ENCODE data around the gene ZNF536. TPM values are rescaled to one million over a fixed set of nuclear protein-coding genes. Genes with fewer than 3 reads are reported as not detected.

Gene ZNF536
- total RNA-seq, 1 donor: not detected

GRCh38 chr19:30425885-30426838 lies 54.0 kb downstream of the ZNF536 start:
- no peaks in the 10 kb centered on the region for H3K9me3 ChIP-seq (ENCODE audit: low read depth, low read length)
- no peaks in the 10 kb centered on the region for H3K27me3 ChIP-seq (ENCODE audit: insufficient read depth, low read length)
- H3K4me1 ChIP-seq (ENCODE audit: insufficient read depth, low read length): no peaks in the 10 kb centered on the region
- H3K4me3 ChIP-seq (ENCODE audit: low read length): no peak overlapping the region

- no peaks in the 10 kb centered on the region for H3K9me3 ChIP-seq (ENCODE audit: low read depth, low read length)
- H3K4me1 ChIP-seq (ENCODE audit: insufficient read depth, low read length): no peaks in the 10 kb centered on the region
- no peaks in the 10 kb centered on the region for H3K27me3 ChIP-seq (ENCODE audit: insufficient read depth, low read length)
- no peak overlapping the region for H3K4me3 ChIP-seq (ENCODE audit: low read length)
Measured at GRCh38 chr19:30426864-30427263, 54.7 kb downstream of the ZNF536 start.

GRCh38 chr19:30428092-30428680 lies 56.0 kb downstream of the ZNF536 start:
- Histone ChIP-seq H3K27me3 (ENCODE audit: insufficient read depth, low read length) (no peaks in the 10 kb centered on the region), H3K4me3 (ENCODE audit: low read length) (no peak overlapping the region), H3K4me1 (ENCODE audit: insufficient read depth, low read length) (no peaks in the 10 kb centered on the region), H3K9me3 (ENCODE audit: low read depth, low read length) (no peaks in the 10 kb centered on the region)

- Histone ChIP-seq H3K4me1 (ENCODE audit: insufficient read depth, low read length) (no peaks in the 10 kb centered on the region), H3K27me3 (ENCODE audit: insufficient read depth, low read length) (no peaks in the 10 kb centered on the region), H3K4me3 (ENCODE audit: low read length) (no peak overlapping the region), H3K9me3 (ENCODE audit: low read depth, low read length) (no peaks in the 10 kb centered on the region)
Measured at GRCh38 chr19:30428844-30429243, 56.7 kb downstream of the ZNF536 start.

GRCh38 chr19:30430206-30430734 lies 58.1 kb downstream of the ZNF536 start:
- no peaks in the 10 kb centered on the region for H3K4me1 ChIP-seq (ENCODE audit: insufficient read depth, low read length)
- no peaks in the 10 kb centered on the region for H3K9me3 ChIP-seq (ENCODE audit: low read depth, low read length)
- H3K27me3 ChIP-seq (ENCODE audit: insufficient read depth, low read length): no peaks in the 10 kb centered on the region
- H3K4me3 ChIP-seq (ENCODE audit: low read length): no peak overlapping the region

- no peaks in the 10 kb centered on the region for H3K4me1 ChIP-seq (ENCODE audit: insufficient read depth, low read length)
- H3K27me3 ChIP-seq (ENCODE audit: insufficient read depth, low read length): no peaks in the 10 kb centered on the region
- no peaks in the 10 kb centered on the region for H3K9me3 ChIP-seq (ENCODE audit: low read depth, low read length)
- H3K4me3 ChIP-seq (ENCODE audit: low read length): no peak overlapping the region
Measured at GRCh38 chr19:30431591-30431990, 59.4 kb downstream of the ZNF536 start.

GRCh38 chr19:30434797-30435594 lies 62.8 kb downstream of the ZNF536 start:
- H3K9me3 ChIP-seq (ENCODE audit: low read depth, low read length): no peaks in the 10 kb centered on the region
- H3K27me3 ChIP-seq (ENCODE audit: insufficient read depth, low read length): no peaks in the 10 kb centered on the region
- H3K4me3 ChIP-seq (ENCODE audit: low read length): no peak overlapping the region
- no peaks in the 10 kb centered on the region for H3K4me1 ChIP-seq (ENCODE audit: insufficient read depth, low read length)

GRCh38 chr19:30437869-30438268 lies 65.7 kb downstream of the ZNF536 start:
- H3K4me1 ChIP-seq (ENCODE audit: insufficient read depth, low read length): no peaks in the 10 kb centered on the region
- no peaks in the 10 kb centered on the region for H3K9me3 ChIP-seq (ENCODE audit: low read depth, low read length)
- no peak overlapping the region for H3K4me3 ChIP-seq (ENCODE audit: low read length)
- no peaks in the 10 kb centered on the region for H3K27me3 ChIP-seq (ENCODE audit: insufficient read depth, low read length)

GRCh38 chr19:30439310-30439709 lies 67.1 kb downstream of the ZNF536 start:
- Histone ChIP-seq H3K9me3 (ENCODE audit: low read depth, low read length) (no peaks in the 10 kb centered on the region), H3K4me1 (ENCODE audit: insufficient read depth, low read length) (no peaks in the 10 kb centered on the region), H3K27me3 (ENCODE audit: insufficient read depth, low read length) (no peaks in the 10 kb centered on the region), H3K4me3 (ENCODE audit: low read length) (no peak overlapping the region)

- H3K4me1 ChIP-seq (ENCODE audit: insufficient read depth, low read length): no peaks in the 10 kb centered on the region
- H3K27me3 ChIP-seq (ENCODE audit: insufficient read depth, low read length): no peaks in the 10 kb centered on the region
- no peak overlapping the region for H3K4me3 ChIP-seq (ENCODE audit: low read length)
- H3K9me3 ChIP-seq (ENCODE audit: low read depth, low read length): no peaks in the 10 kb centered on the region
Measured at GRCh38 chr19:30441011-30441410, 68.8 kb downstream of the ZNF536 start.

GRCh38 chr19:30442674-30443073 lies 70.5 kb downstream of the ZNF536 start:
- H3K4me3 ChIP-seq (ENCODE audit: low read length): no peak overlapping the region
- no peaks in the 10 kb centered on the region for H3K27me3 ChIP-seq (ENCODE audit: insufficient read depth, low read length)
- H3K9me3 ChIP-seq (ENCODE audit: low read depth, low read length): no peaks in the 10 kb centered on the region
- H3K4me1 ChIP-seq (ENCODE audit: insufficient read depth, low read length): no peaks in the 10 kb centered on the region

- Histone ChIP-seq H3K27me3 (ENCODE audit: insufficient read depth, low read length) (no peaks in the 10 kb centered on the region), H3K4me1 (ENCODE audit: insufficient read depth, low read length) (no peaks in the 10 kb centered on the region), H3K9me3 (ENCODE audit: low read depth, low read length) (no peaks in the 10 kb centered on the region), H3K4me3 (ENCODE audit: low read length) (no peak overlapping the region)
Measured at GRCh38 chr19:30443531-30444252, 71.5 kb downstream of the ZNF536 start.

GRCh38 chr19:30444253-30444671 lies 72.1 kb downstream of the ZNF536 start:
- no peaks in the 10 kb centered on the region for H3K4me1 ChIP-seq (ENCODE audit: insufficient read depth, low read length)

GRCh38 chr19:30444686-30445232 lies 72.6 kb downstream of the ZNF536 start:
- Histone ChIP-seq H3K9me3 (ENCODE audit: low read depth, low read length) (no peaks in the 10 kb centered on the region), H3K4me3 (ENCODE audit: low read length) (no peak overlapping the region), H3K27me3 (ENCODE audit: insufficient read depth, low read length) (no peaks in the 10 kb centered on the region), H3K4me1 (ENCODE audit: insufficient read depth, low read length) (no peaks in the 10 kb centered on the region)

More at GRCh38 chr19:30444253-30444671, 72.1 kb downstream of the ZNF536 start:
- Histone ChIP-seq H3K4me3 (ENCODE audit: low read length) (no peak overlapping the region), H3K27me3 (ENCODE audit: insufficient read depth, low read length) (no peaks in the 10 kb centered on the region), H3K9me3 (ENCODE audit: low read depth, low read length) (no peaks in the 10 kb centered on the region)

Measured in mononuclear cell (primary cell).